ENCODE results near the gene SLC30A5.
"Not testable (repeated sequence)": the region's sequence is repeated elsewhere in the genome, so short reads cannot be mapped to it uniquely, and the experiment has no call there.

SLC30A5 gene

GRCh38 chr5:69093771-69094482, at the start of gene SLC30A5:
TSS of gene SLC30A5 (plus strand) at chr5:69094014. CDS start at chr5:69094256, 242 bp downstream.
- peak; percentile 97 for DNase-seq (ENCODE audit: low spot score)

DNA sequence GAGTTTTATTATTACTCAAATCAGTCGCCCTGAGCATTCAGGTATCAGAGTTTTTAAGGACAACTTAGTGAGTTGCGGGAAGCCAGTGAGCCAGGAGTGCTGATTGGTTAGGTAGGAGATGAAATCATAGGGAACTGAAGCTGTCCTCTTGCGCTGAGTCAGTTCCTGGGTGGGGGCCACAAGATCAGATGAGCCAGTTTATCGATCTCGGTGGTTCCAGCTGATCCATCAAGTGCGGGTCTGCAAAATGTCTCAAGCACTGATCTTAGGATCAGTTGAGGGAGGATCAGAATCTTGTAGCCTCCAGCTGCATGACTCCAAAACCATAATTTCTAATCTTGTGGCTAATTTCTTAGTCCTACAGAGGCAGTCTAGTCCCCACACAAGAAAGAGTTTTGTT, 48.6 kb upstream of the SLC30A5 start:
- DNase-seq (ENCODE audit: low spot score), result not testable (repeated sequence)

DNA sequence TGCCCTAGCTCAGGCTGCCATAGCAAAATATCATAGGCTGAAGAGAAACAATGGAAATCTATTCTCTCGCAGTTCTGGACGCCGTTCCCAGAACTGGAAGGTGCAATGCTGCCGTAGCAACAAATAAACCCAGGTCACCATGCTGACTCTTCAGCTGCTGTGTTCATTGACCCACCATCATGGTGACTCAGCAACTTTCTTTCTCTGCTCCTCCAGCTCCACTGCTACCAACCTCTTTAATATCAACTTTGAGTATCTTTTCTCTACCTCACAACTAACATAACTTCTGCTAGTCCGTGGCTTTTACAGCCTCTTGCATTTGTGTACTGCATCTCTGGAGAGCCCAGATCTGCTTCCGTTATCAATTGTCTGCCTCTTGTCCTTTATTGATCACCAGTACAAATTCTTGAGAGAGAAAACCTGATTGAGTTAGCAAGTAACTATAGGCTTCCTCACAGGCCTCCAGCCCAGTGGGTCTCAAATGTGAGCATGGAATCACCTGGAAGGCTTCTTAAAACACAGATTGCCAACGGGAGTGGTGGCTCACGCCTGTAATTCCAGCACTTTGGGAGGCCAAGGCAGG, 47.3 kb upstream of the SLC30A5 start:
- DNase-seq (ENCODE audit: low spot score), result no peak

- DNase-seq (ENCODE audit: low spot score), result peak; percentile 30
Measured at GRCh38 chr5:69048230-69048629, 45.6 kb upstream of the SLC30A5 start.

DNA sequence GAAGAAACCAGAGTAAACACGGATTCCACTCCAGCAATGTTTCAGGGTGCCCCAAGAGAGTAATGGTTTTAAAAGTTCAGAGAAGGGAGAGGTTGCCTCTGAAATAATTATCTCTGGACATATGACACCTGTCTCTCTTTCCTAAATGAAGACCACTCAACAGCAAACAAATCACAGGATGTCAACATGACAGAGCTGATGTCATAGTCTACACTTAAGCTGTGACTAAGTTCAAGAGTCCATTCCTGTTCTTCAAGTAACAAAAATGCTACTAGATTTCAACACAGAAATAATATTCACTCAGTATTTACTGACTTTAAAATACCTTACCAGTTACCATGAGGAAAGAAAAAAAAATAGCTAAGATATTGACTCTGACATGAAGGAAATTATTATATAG, 44.7 kb upstream of the SLC30A5 start:
- no peak for DNase-seq (ENCODE audit: low spot score)

DNA sequence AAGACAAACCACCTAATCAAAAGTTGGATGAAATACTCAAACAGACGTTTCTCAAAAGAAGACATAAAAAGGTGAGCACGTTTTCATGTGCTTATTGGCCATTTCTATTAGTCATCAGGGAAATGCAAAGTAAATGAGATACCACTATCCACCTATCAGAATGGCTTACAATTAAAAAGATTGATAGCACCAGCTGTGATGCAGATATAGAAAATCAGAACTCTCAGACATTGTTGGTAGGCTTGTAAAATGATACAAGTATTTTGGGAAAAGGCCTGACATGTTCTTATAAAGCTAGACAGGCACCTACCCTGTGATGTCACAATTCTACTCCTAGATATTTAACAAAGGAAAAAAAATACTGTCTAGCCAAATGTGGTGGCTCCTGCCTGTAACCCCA, 44.0 kb upstream of the SLC30A5 start:
- DNase-seq (ENCODE audit: low spot score), result no peak

DNA sequence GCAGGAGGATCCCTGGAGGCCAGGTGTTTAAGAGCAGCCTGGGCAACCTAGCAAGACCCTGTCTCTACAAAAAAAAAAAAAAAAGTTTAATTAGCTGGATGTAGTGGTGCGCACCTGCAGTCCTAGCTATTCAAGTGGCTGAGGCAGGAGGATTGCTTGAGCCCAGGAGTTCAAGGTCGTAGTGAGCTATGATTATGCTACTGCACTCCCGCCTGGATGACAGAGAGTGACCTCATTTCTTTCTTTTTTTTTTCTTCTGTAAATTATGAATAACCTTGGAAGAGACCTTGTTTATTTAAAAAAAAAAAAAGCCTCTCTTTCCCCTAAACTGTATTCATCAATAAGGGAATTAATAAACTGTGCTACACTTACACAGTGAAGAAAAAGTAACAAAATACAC, 43.6 kb upstream of the SLC30A5 start:
- no peak for DNase-seq (ENCODE audit: low spot score)

- no peak for DNase-seq (ENCODE audit: low spot score)
Measured at GRCh38 chr5:69052181-69052580, 41.6 kb upstream of the SLC30A5 start.

GRCh38 chr5:69074664-69075521, 18.9 kb upstream of the SLC30A5 start:
- no peak for DNase-seq (ENCODE audit: low spot score)

- DNase-seq (ENCODE audit: low spot score), result no peak
Measured at GRCh38 chr5:69075522-69076179, 18.2 kb upstream of the SLC30A5 start.

- DNase-seq (ENCODE audit: low spot score), result no peak
Measured at GRCh38 chr5:69078921-69079540, 14.8 kb upstream of the SLC30A5 start.

- DNase-seq (ENCODE audit: low spot score), result no peak
Measured at GRCh38 chr5:69079556-69079955, 14.3 kb upstream of the SLC30A5 start.

DNA sequence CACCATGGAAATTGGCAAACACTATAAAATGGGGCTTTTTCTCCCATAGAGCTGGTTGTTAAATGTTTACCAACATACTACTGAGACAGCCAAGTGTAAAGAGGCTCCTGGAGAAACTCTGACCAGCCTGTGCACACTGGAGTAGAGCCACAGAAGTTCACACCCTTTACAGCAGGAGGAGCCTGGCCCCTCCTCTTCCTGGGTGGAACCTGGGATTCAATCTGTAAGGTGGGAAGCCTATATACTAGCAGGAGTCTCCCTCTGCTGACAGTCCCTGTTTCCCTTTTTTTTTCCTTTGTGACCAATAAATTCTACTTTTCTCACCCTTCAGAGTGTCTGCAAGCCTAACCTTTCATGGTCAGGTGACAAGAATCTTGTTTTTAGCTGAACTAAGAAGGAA, 10.4 kb upstream of the SLC30A5 start:
- no peak for DNase-seq (ENCODE audit: low spot score)

DNA sequence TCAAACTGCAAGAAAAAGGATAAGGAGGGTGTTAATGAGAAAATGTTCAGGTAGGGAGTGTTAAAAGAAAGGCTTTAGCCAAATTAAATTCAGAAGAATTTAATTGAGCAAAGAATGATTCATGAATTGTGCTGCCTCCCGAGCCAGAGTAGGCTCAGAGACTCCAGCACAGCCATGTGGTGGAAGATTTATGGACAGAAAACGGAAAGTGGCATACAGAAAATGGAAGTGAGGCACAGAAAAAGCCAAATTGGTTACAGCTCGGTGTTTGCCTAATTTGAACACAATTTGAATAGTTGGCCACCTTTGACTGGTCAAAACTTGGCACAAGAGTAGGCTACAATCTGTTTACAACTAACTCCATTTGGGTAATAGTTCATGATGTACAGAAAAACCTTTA, 9.6 kb upstream of the SLC30A5 start:
- DNase-seq (ENCODE audit: low spot score), result no peak

DNA sequence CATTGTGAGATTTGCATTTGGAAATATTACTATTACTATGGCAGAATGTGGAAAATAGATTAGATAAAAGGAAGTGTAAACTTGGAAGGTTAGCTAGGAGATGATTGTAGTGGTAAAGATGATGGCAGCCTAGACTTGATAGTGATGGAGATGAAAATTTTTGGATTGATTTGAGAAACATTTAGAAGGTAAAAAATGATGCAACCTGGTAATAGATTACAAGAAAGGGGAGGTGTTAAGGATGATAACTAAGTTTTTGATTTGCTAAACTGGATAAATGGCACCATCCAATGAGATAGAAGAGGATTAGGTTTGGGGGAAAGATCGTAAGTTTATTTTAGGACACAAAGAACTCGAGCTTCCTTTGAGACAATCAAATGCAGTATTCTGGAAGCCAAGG, 8.9 kb upstream of the SLC30A5 start:
- no peak for DNase-seq (ENCODE audit: low spot score)

GRCh38 chr5:69086206-69086605, 7.6 kb upstream of the SLC30A5 start:
- DNase-seq (ENCODE audit: low spot score), result no peak

- not testable (repeated sequence) for DNase-seq (ENCODE audit: low spot score)
Measured at GRCh38 chr5:69088006-69088405, 5.8 kb upstream of the SLC30A5 start.

DNA sequence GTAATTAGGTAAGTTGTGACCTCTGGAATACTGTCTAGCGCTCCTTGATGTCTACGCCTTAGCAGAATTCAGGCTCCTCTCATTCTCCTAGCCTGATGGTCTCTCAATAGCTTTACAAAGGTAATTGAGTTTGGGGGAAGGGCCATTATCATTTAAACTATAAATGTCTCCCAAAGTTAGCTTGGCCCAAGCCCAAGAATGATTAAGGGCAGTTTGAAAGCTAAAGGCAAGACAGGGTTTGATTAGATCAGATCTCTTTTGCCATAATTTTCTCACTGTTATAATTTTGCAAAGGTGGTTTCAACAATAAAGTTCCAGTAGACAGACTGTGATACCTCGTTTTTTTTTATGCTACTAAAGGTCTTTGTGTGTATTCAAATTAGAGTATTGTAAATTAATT, 3.7 kb upstream of the SLC30A5 start:
- DNase-seq (ENCODE audit: low spot score), result no peak

DNA sequence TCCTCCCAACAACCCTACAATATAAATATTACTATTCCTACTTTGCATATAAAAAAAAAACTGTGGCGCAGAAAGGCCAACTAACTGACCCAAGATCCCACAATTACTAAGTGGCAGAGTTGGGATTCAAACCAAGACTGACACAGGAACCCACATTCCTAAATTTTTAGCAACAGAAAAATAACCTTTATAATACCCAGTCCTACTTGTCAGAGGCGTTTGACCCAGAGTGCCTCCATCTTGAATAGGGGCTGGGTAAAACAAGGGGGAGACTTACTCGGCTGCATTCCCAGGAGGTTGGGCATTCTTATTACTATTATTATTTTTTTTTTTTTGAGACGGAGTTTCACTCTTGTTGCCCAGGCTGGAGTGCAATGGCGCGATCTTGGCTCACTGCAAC, 2.0 kb upstream of the SLC30A5 start:
- DNase-seq (ENCODE audit: low spot score), result no peak

DNA sequence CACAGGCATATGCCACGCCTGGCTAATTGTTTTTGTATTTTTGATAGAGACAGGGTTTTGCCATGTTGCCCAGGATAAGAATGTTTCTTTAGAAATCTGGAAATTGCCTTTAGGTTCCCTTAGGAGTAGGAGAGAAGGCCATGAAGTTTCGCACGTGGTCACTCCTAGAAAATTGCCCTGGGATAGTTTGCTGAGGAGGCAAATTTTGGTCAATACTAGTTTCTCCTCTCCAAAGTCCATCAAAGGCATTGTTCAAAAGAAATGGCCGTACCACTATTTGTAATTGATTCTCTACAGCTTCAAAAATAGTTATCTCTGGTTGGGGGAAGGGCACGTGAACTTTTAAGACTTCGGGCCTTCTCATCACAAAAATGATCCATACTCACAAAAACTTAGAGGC, 845 bp upstream of the SLC30A5 start:
- DNase-seq (ENCODE audit: low spot score), result no peak

DNA sequence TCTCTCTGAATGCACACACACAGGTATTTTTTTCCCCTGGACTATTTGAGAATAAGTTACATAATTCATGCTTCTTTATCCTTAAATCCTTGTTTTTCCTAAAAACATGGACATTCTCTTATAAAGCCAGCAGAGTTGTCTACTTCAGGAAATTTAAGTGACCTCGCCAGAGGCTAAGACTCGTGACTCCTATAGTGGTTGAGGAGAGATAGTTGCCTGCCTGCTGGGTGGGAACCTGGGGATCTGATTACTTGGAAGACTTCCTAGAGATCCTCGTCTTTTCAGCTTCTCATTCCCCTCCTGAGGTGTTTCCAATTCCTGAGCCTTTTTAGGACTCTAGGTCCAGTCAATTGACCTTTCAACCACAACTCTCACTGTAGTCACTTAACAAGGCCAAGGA, 5.5 kb downstream of the SLC30A5 start:
- DNase-seq (ENCODE audit: low spot score), result no peak

DNA sequence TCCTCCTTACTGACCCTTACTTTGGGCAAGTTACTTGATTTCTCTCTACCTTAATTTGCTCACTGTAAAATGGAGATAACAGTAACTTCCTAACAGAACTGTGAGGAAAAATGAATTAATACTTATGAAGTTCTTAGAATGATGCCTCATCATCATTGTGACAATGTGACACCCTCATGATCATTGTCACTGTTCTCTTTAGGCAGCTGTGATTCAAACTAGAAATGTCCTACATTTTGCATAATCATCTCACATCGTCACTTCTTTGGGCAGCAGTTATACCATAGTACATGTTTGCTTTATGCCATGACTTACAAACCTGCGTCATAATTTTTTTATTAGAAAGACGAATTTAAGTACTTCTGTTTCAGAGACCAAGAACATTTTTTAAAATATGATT, 9.7 kb downstream of the SLC30A5 start:
- no peak for DNase-seq (ENCODE audit: low spot score)

Measured in D341Med (cell line).